ENCODE results near the gene LRRC8E. TPM values are rescaled to one million over a fixed set of nuclear protein-coding genes. Genes with fewer than 3 reads are reported as not detected.
A peak's percentile ranks its signal among the peaks of the same experiment; 100 is the strongest.

The LRRC8E gene
- total RNA-seq, 1 donor from 2014 or later, result 0.08 TPM

- H3K27me3 Mint-ChIP-seq (ENCODE audit: unreplicated experiment), result peaks cover 19% of the 10 kb centered on the region
- H3K27ac Mint-ChIP-seq (ENCODE audit: unreplicated experiment), result peak within 1 kb of the TSS; percentile 64
- TF ChIP-seq CTCF (IDR thresholded peaks at IDR 0.05; ENCODE audit: unreplicated experiment), result no peak
- H3K36me3 Mint-ChIP-seq (ENCODE audit: low read depth, unreplicated experiment), result peaks cover 12% of the 10 kb centered on the region
- peaks cover 4% of the 10 kb centered on the region for H3K4me1 Mint-ChIP-seq (ENCODE audit: unreplicated experiment)
- peak within 1 kb of the TSS; percentile 88 for H3K4me3 Mint-ChIP-seq (ENCODE audit: unreplicated experiment)
- H3K9me3 Mint-ChIP-seq (ENCODE audit: unreplicated experiment), result no peaks in the 10 kb centered on the region
- DNase-seq (ENCODE audit: low spot score), result peak; percentile 85
Observed at GRCh38 chr19:7926021-7926726, 37.9 kb downstream of the LRRC8E start, which contains the start of gene CTXN1. Gene CTXN1, minus strand, starts transcription at chr19:7926135. Its CDS starts 597 bp downstream, at chr19:7925538.

- H3K4me1 Mint-ChIP-seq (ENCODE audit: unreplicated experiment), result peaks cover 4% of the 10 kb centered on the region
- peaks cover 19% of the 10 kb centered on the region for H3K27me3 Mint-ChIP-seq (ENCODE audit: unreplicated experiment)
- TF ChIP-seq CTCF (IDR thresholded peaks at IDR 0.05; ENCODE audit: unreplicated experiment), result no peak
- peak overlapping the region; percentile 64 for H3K27ac Mint-ChIP-seq (ENCODE audit: unreplicated experiment)
- peaks cover 11% of the 10 kb centered on the region for H3K36me3 Mint-ChIP-seq (ENCODE audit: low read depth, unreplicated experiment)
- peak overlapping the region; percentile 86 for H3K4me3 Mint-ChIP-seq (ENCODE audit: unreplicated experiment)
- no peak for DNase-seq (ENCODE audit: low spot score)
- no peaks in the 10 kb centered on the region for H3K9me3 Mint-ChIP-seq (ENCODE audit: unreplicated experiment)
Observed at GRCh38 chr19:7926727-7927604, 38.7 kb downstream of the LRRC8E start.

GRCh38 chr19:7927605-7928333 is 39.5 kb downstream of the LRRC8E start:
- H3K4me1 Mint-ChIP-seq (ENCODE audit: unreplicated experiment), result peaks cover 4% of the 10 kb centered on the region
- no peak overlapping the region for H3K4me3 Mint-ChIP-seq (ENCODE audit: unreplicated experiment)

GRCh38 chr19:7928334-7928706 is 40.0 kb downstream of the LRRC8E start:
- Mint-ChIP-seq H3K36me3 (ENCODE audit: low read depth, unreplicated experiment) (peaks cover 4% of the 10 kb centered on the region), H3K4me1 (ENCODE audit: unreplicated experiment) (peaks cover 4% of the 10 kb centered on the region), H3K4me3 (ENCODE audit: unreplicated experiment) (peak overlapping the region; percentile 84), H3K9me3 (ENCODE audit: unreplicated experiment) (no peaks in the 10 kb centered on the region), H3K27me3 (ENCODE audit: unreplicated experiment) (peaks cover 14% of the 10 kb centered on the region), H3K27ac (ENCODE audit: unreplicated experiment) (peak overlapping the region; percentile 81)
- no peak for TF ChIP-seq CTCF (IDR thresholded peaks at IDR 0.05; ENCODE audit: unreplicated experiment)
- no peak for DNase-seq (ENCODE audit: low spot score)

More at GRCh38 chr19:7927605-7928333, 39.5 kb downstream of the LRRC8E start:
- no peaks in the 10 kb centered on the region for H3K9me3 Mint-ChIP-seq (ENCODE audit: unreplicated experiment)
- peaks cover 19% of the 10 kb centered on the region for H3K27me3 Mint-ChIP-seq (ENCODE audit: unreplicated experiment)
- TF ChIP-seq CTCF (IDR thresholded peaks at IDR 0.05; ENCODE audit: unreplicated experiment), result no peak
- H3K36me3 Mint-ChIP-seq (ENCODE audit: low read depth, unreplicated experiment), result peaks cover 8% of the 10 kb centered on the region
- DNase-seq (ENCODE audit: low spot score), result no peak
- peak overlapping the region; percentile 81 for H3K27ac Mint-ChIP-seq (ENCODE audit: unreplicated experiment)

All from endothelial cell (in vitro differentiated cells).